Heart left ventricle (tissue), 13 donors: ENCODE data around the gene MECP2.

ENCODE experiments used
- POLR2A ChIP-seq, 2 donors: fragments of 450-650 bp; IDR thresholded peaks; one replicate each; pipeline ENCODE4 v1.6.1; 2017; ENCODE audit warnings: antibody characterized with exemption in 2 of 2, mild to moderate bottlenecking in 2 of 2, moderate library complexity in 2 of 2
- TF ChIP-seq, protein P1 (sequence below), 12 donors: fragments of 200-600 bp; sonication (generic) in 4 of 12; IDR thresholded peaks; one replicate each; pipeline versions ENCODE4 v1.5.0 to v1.8.0; 2018 to 2022; ENCODE audit warnings: antibody characterized with exemption in 12 of 12, mild to moderate bottlenecking in 5 of 12
- donor health status: ischemic (EF 13 %, LVEDD 7.1; RV severe dilation, severe dysfunction).
- donor health status: DM: no; HTN: yes; CAD: no.
- donor health status: DM: no; HTN: no; CAD: no.
- donor health status: ischemic (EF 25% LVEDD 6.9; RV normal size, moderate dysfunction).
- donor health status: ischemic (EF 25% LVEDD 5.7; RV mildly dilated, moderate dysfunction).
- donor health status: ischemic (EF 35%, LVEDD 5.7; RV mildly dilated, moderate dysfunction).
- donor health status: nonischemic (EF 11% LVEDD 7.7; RV severe dilation, severe dysfunction).
- donor health status: DM: yes; HTN: yes; CAD: no.
- donor health status: PGD.
- donor health status: ischemic (EF 29% LVEDD 5.4; RV normal size, mild dysfunction).
- donor health status: nonischemic (EF 23%, LVEDD 6.1; RV moderate dilation, normal function).

DNA sequence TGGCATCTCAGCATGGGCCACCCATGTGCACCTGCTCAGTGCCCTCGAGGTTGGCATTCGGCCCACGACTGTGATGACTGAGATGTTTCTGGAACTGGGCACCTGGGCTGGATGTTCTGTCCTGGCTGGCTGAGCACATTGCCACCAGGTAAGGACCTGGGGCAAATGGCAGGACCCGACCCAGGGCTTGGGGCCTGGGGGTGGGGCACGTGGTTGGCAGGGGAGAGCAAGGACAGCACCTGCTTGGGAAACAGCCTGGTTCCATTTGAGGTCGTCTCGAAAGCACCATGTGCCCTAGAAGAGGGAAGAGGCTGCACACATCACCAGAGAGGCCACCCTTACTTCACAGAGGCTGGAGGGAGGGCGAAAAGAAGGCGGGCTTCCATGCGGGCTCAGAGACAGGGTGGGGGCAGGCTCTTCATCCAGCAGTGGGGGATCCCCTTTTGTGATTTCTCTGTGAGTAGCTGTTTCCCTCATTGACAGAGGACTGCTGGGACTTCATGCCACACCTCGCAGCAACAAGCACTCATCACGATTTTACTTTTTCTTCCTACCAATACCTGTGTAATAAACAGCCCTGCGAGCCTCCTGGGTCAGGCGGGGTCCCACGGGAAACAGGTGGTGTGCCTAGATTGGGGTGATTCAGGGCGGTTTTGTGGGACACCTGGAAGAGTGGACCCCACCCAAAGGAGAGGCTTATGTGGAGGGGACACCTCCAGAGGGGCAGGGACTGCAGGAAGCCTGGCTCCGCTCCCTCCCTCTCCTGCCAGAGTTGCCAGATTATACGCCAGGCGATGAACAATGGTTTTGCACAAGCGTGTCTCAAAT is 113.0 kb downstream of the MECP2 start:
- no peak for TF ChIP-seq POLR2A (IDR thresholded peaks at IDR 0.05)
- TF ChIP-seq, protein P1, sequence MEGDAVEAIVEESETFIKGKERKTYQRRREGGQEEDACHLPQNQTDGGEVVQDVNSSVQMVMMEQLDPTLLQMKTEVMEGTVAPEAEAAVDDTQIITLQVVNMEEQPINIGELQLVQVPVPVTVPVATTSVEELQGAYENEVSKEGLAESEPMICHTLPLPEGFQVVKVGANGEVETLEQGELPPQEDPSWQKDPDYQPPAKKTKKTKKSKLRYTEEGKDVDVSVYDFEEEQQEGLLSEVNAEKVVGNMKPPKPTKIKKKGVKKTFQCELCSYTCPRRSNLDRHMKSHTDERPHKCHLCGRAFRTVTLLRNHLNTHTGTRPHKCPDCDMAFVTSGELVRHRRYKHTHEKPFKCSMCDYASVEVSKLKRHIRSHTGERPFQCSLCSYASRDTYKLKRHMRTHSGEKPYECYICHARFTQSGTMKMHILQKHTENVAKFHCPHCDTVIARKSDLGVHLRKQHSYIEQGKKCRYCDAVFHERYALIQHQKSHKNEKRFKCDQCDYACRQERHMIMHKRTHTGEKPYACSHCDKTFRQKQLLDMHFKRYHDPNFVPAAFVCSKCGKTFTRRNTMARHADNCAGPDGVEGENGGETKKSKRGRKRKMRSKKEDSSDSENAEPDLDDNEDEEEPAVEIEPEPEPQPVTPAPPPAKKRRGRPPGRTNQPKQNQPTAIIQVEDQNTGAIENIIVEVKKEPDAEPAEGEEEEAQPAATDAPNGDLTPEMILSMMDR (IDR thresholded peaks at IDR 0.05): no peak
